Gastrocnemius medialis (tissue), 4 donors: ENCODE results near the gene ADGRG1. TPM values are rescaled to one million over a fixed set of nuclear protein-coding genes. Genes with fewer than 3 reads are reported as not detected.

Experiments used
- ATAC-seq, 2 donors: fragments of 150-250 bp; one replicate each; pipeline ENCODE4 v1.9.1; 2016
- DNase-seq, 2 donors: peaks; one replicate each; pipeline ENCODE4 v3.0.0-alpha.2; 2019
- H3K27ac ChIP-seq, 4 donors: fragments of 200-600 bp; sonication (generic); 1 replicate in 1 of 4; 2 replicates in 3 of 4; pipeline ENCODE4 v1.5.1; 2016 to 2018; ENCODE audit warnings: mild to moderate bottlenecking in 2 of 4, moderate library complexity in 1 of 4
- H3K27me3 ChIP-seq, 3 donors: fragments of 200-600 bp; sonication (generic) in 2 of 3; 1 replicate in 1 of 3; 2 replicates in 2 of 3; pipeline versions ENCODE4 v1.5.1 to v1.6.0; 2016 to 2019; ENCODE audit warnings: mild to moderate bottlenecking in 1 of 3, moderate library complexity in 1 of 3
- H3K36me3 ChIP-seq, 2 donors: fragments of 200-600 bp; sonication (generic) in 1 of 2; one replicate each; pipeline ENCODE4 v1.5.1; 2017 to 2018
- H3K4me1 ChIP-seq, 2 donors: fragments of 200-600 bp; sonication (generic) in 1 of 2; one replicate each; pipeline ENCODE4 v1.5.1; 2016 to 2017; ENCODE audit warnings: mild to moderate bottlenecking in 2 of 2
- H3K4me3 ChIP-seq, 4 donors: fragments of 200-600 bp; sonication (generic) in 3 of 4; 1 replicate in 1 of 4; 2 replicates in 3 of 4; pipeline ENCODE4 v1.5.1; 2016 to 2019; ENCODE audit warnings: mild to moderate bottlenecking in 2 of 4
- H3K9me3 ChIP-seq, 3 donors: fragments of 200-600 bp; sonication (generic) in 2 of 3; 1 replicate in 1 of 3; 2 replicates in 2 of 3; pipeline ENCODE4 v1.5.1; 2016 to 2019
- CTCF ChIP-seq, 5 experiments: fragments of 450-650 bp in 3 of 5; fragments of 200-600 bp in 2 of 5; sonication (generic) in 2 of 5; IDR thresholded peaks in 4 of 5; conservative IDR thresholded peaks in 1 of 5; 1 replicate in 4 of 5; 2 replicates in 1 of 5; pipeline ENCODE4 v1.5.1; 2016 to 2019; ENCODE audit warnings: antibody characterized with exemption in 5 of 5, mild to moderate bottlenecking in 3 of 5, moderate library complexity in 3 of 5
- POLR2A ChIP-seq, 2 donors: fragments of 450-650 bp; IDR thresholded peaks; one replicate each; pipeline ENCODE4 v1.6.1; 2017; ENCODE audit warnings: antibody characterized with exemption in 2 of 2, mild to moderate bottlenecking in 2 of 2, moderate library complexity in 2 of 2
- in situ Hi-C, 4 donors: fragments of 200-750 bp; cut with MboI; loops; one replicate each; pipeline versions ENCODE4 v1.15.0 to v1.8.0; 2017; ENCODE audit warnings: low sequenced_read_pairs in 4 of 4
- intact Hi-C: fragments of 100-400 bp; cut with DNase I; formaldehyde crosslinking; loops from one replicate; pipeline ENCODE4 v1.15.1; 2023; ENCODE audit warnings: low total_unique reads
- total RNA-seq, 4 donors: library from RNA; depleted of rRNA; stranded (reverse); fragments of >200 nt; gene quantifications; one replicate each; pipeline versions ENCODE4 v1.1.0 to v1.2.3, GENCODE V29; 2016

The ADGRG1 gene
- total RNA-seq, 4 donors from 2014 or later, result 9.8 to 14.6 (median 13.3) TPM

- Histone ChIP-seq H3K27me3 (no peaks in the 10 kb centered on the region), H3K4me1 (no peaks in the 10 kb centered on the region), H3K9me3 (no peaks in the 10 kb centered on the region), H3K36me3 (no peaks in the 10 kb centered on the region), H3K4me3 (no peak overlapping the region), H3K27ac (no peak overlapping the region)
- intact Hi-C loops (no loop called here), in situ Hi-C loops (no loop called here)
- no peak for TF ChIP-seq CTCF (IDR thresholded peaks at IDR 0.05 in 4 of 5, conservative IDR thresholded peaks at IDR 0.05 in 1 of 5)
- TF ChIP-seq POLR2A (IDR thresholded peaks at IDR 0.05), result no peak
- DNase-seq (no peak), ATAC-seq (no peak)
Measured at GRCh38 chr16:57704011-57704904, 75.8 kb downstream of the ADGRG1 start.

GRCh38 chr16:57704905-57705852 lies 76.7 kb downstream of the ADGRG1 start:
- H3K27me3 ChIP-seq, result no peaks in the 10 kb centered on the region
- H3K9me3 ChIP-seq, result no peaks in the 10 kb centered on the region
- intact Hi-C loops (no loop called here), in situ Hi-C loops (no loop called here)
- TF ChIP-seq POLR2A (IDR thresholded peaks at IDR 0.05) (no peak), CTCF (IDR thresholded peaks at IDR 0.05 in 4 of 5, conservative IDR thresholded peaks at IDR 0.05 in 1 of 5) (no peak)
- H3K4me3 ChIP-seq, result no peak overlapping the region
- no peaks in the 10 kb centered on the region for H3K36me3 ChIP-seq
- H3K4me1 ChIP-seq, result no peaks in the 10 kb centered on the region
- no peak for ATAC-seq
- H3K27ac ChIP-seq, result no peak overlapping the region
- no peak for DNase-seq

- no peak for DNase-seq
- Histone ChIP-seq H3K36me3 (no peaks in the 10 kb centered on the region), H3K4me3 (no peak overlapping the region), H3K4me1 (no peaks in the 10 kb centered on the region), H3K27me3 (no peaks in the 10 kb centered on the region), H3K27ac (no peak overlapping the region), H3K9me3 (no peaks in the 10 kb centered on the region)
- no peak for ATAC-seq
- no peak for TF ChIP-seq CTCF (IDR thresholded peaks at IDR 0.05 in 4 of 5, conservative IDR thresholded peaks at IDR 0.05 in 1 of 5)
- TF ChIP-seq POLR2A (IDR thresholded peaks at IDR 0.05), result no peak
- in situ Hi-C loops, result no loop called here
- intact Hi-C loops, result no loop called here
Measured at GRCh38 chr16:57706717-57707116, 78.3 kb downstream of the ADGRG1 start.

GRCh38 chr16:57707331-57707730 lies 78.9 kb downstream of the ADGRG1 start:
- H3K36me3 ChIP-seq, result no peaks in the 10 kb centered on the region
- no peak overlapping the region for H3K27ac ChIP-seq
- no peaks in the 10 kb centered on the region for H3K27me3 ChIP-seq
- no peak overlapping the region for H3K4me3 ChIP-seq
- TF ChIP-seq POLR2A (IDR thresholded peaks at IDR 0.05) (no peak), CTCF (IDR thresholded peaks at IDR 0.05 in 4 of 5, conservative IDR thresholded peaks at IDR 0.05 in 1 of 5) (no peak)
- no peaks in the 10 kb centered on the region for H3K9me3 ChIP-seq
- ATAC-seq, result no peak
- in situ Hi-C loops (no loop called here), intact Hi-C loops (no loop called here)
- no peak for DNase-seq
- H3K4me1 ChIP-seq, result no peaks in the 10 kb centered on the region
